Measurements from ENCODE around the gene SYNM. TPM values are rescaled to one million over a fixed set of nuclear protein-coding genes. Genes with fewer than 3 reads are reported as not detected.

SYNM gene
- total and polyA plus RNA-seq, 7 experiments from 2014 or later, result 0.17 to 6.0 (median 1.6) TPM

DNA sequence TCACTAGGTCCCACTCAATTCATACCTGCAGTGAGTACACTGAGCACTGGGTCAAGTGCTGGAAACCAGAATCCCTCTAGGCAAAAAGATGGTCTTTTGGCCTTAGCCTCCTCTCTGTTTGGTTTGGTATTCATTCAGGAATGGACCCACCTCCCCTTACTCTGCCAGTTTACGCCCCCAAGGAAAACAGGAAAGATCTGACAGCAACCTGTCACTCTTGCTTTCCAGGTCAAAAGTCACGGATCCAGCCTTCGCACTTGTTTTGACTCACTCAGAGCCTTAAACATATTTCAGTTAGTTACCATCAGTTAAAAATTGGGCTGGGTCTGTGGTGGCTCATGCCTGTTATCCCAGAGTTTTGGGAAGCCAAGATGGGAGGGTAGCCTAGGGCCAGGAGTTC, 68.1 kb downstream of the SYNM start:
- Histone ChIP-seq H3K4me3 (ENCODE audit: low read length) (no peak overlapping the region), H3K9me3 (ENCODE audit: control insufficient read depth in 2 of 3, low read length in 3 of 3) (no peaks in the 10 kb centered on the region), H3K4me1 (ENCODE audit: control insufficient read depth in 2 of 2, insufficient read depth in 2 of 2, low read length in 2 of 2) (no peaks in the 10 kb centered on the region), H3K27me3 (ENCODE audit: control insufficient read depth in 2 of 2, insufficient read depth in 2 of 2, low read length in 2 of 2) (no peaks in the 10 kb centered on the region), H3K36me3 (ENCODE audit: control insufficient read depth in 2 of 3, insufficient read depth in 3 of 3, low read length in 3 of 3) (no peaks in the 10 kb centered on the region), H3K27ac (ENCODE audit: low read depth, low read length) (no peak overlapping the region)
- Mint-ChIP-seq H3K36me3 (no peaks in the 10 kb centered on the region), H3K27me3 (no peaks in the 10 kb centered on the region), H3K27ac (no peak overlapping the region), H3K4me3 (no peak overlapping the region), H3K4me1 (peaks cover 0 to 1% (median 0%) of the 10 kb centered on the region in 7 donors), H3K9me3 (no peaks in the 10 kb centered on the region)
- no peak for ATAC-seq
- intact Hi-C loops (cut with micrococcal nuclease), result no loop called here
- ChIA-PET CTCF (no interaction called here), POLR2A (no interaction called here)
- DNase-seq, result no peak

- H3K27me3 Mint-ChIP-seq, result no peaks in the 10 kb centered on the region
- peak overlapping the region in 1 of 9 donors; percentile 17 for H3K27ac Mint-ChIP-seq
- DNase-seq, result no peak
- Histone ChIP-seq H3K27me3 (ENCODE audit: control insufficient read depth in 2 of 2, insufficient read depth in 2 of 2, low read length in 2 of 2) (no peaks in the 10 kb centered on the region), H3K4me3 (ENCODE audit: low read length) (no peak overlapping the region), H3K27ac (ENCODE audit: low read depth, low read length) (no peak overlapping the region), H3K4me1 (ENCODE audit: control insufficient read depth in 2 of 2, insufficient read depth in 2 of 2, low read length in 2 of 2) (no peaks in the 10 kb centered on the region), H3K9me3 (ENCODE audit: control insufficient read depth in 2 of 3, low read length in 3 of 3) (no peaks in the 10 kb centered on the region), H3K36me3 (ENCODE audit: control insufficient read depth in 2 of 3, insufficient read depth in 3 of 3, low read length in 3 of 3) (no peaks in the 10 kb centered on the region)
- H3K36me3 Mint-ChIP-seq, result no peaks in the 10 kb centered on the region
- POLR2A ChIA-PET, result no interaction called here
- no peak overlapping the region for H3K4me3 Mint-ChIP-seq
- CTCF ChIA-PET, result no interaction called here
- no peaks in the 10 kb centered on the region for H3K9me3 Mint-ChIP-seq
- intact Hi-C loops (cut with micrococcal nuclease), result no loop called here
- H3K4me1 Mint-ChIP-seq, result peaks cover 0 to 1% (median 0%) of the 10 kb centered on the region in 7 donors
- ATAC-seq, result no peak
Measured at GRCh38 chr15:99174567-99175395, 69.9 kb downstream of the SYNM start.

DNA sequence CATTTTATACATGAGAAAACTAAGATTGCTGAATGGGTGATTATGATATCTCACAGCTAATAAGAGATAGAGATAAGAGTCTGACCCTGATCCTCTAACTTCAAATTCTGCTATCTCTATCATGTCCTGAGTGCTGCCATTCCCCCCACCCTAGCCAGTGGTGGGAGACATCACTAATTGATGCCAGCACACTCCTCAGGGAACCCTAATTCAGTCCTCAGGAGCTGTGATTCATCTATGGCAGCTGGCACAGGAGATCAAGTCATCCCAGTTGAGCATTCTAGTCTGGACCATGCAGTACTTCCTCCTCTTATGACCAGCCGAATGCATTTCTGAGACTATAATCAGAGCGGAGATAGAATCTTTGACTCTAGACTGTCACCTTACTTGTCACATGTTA, 71.9 kb downstream of the SYNM start:
- Histone ChIP-seq H3K9me3 (ENCODE audit: control insufficient read depth in 2 of 3, low read length in 3 of 3) (no peaks in the 10 kb centered on the region), H3K27ac (ENCODE audit: low read depth, low read length) (no peak overlapping the region), H3K4me1 (ENCODE audit: control insufficient read depth in 2 of 2, insufficient read depth in 2 of 2, low read length in 2 of 2) (no peaks in the 10 kb centered on the region), H3K27me3 (ENCODE audit: control insufficient read depth in 2 of 2, insufficient read depth in 2 of 2, low read length in 2 of 2) (no peaks in the 10 kb centered on the region), H3K36me3 (ENCODE audit: control insufficient read depth in 2 of 3, insufficient read depth in 3 of 3, low read length in 3 of 3) (no peaks in the 10 kb centered on the region), H3K4me3 (ENCODE audit: low read length) (no peak overlapping the region)
- no peak for DNase-seq
- no peak overlapping the region for H3K4me3 Mint-ChIP-seq
- POLR2A ChIA-PET, result no interaction called here
- H3K9me3 Mint-ChIP-seq, result no peaks in the 10 kb centered on the region
- no peaks in the 10 kb centered on the region for H3K27me3 Mint-ChIP-seq
- H3K4me1 Mint-ChIP-seq, result peaks cover 0 to 1% (median 0%) of the 10 kb centered on the region in 7 donors
- H3K27ac Mint-ChIP-seq, result no peak overlapping the region
- H3K36me3 Mint-ChIP-seq, result no peaks in the 10 kb centered on the region
- CTCF ChIA-PET, result no interaction called here
- intact Hi-C loops (cut with micrococcal nuclease), result no loop called here
- no peak for ATAC-seq

DNA sequence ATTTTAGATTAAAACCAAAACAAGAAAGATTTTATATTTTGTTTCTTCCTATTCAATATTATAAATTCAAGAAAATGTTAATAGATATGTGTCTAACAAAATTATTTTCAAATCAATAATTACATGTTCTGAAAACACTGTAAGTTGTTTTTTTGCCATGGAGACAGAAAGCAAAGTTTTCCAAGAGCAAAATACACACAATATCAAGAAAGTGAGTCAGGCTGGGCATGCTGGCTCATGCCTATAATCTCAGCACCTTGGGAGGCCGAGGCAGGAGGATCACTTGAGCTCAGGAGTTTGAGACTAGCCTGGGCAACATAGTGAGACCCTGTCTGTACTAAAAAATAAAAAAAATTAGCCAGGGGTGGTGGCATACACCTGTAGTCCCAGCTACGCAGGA, 72.8 kb downstream of the SYNM start:
- Mint-ChIP-seq H3K9me3 (no peaks in the 10 kb centered on the region), H3K36me3 (peaks cover 0 to under 1% (median 0%) of the 10 kb centered on the region in 5 donors), H3K27me3 (peaks cover 0 to 6% (median 0%) of the 10 kb centered on the region in 5 donors), H3K4me1 (peaks cover 0 to 1% (median 0%) of the 10 kb centered on the region in 7 donors), H3K4me3 (no peak overlapping the region), H3K27ac (no peak overlapping the region)
- H3K4me1 ChIP-seq (ENCODE audit: control insufficient read depth in 2 of 2, insufficient read depth in 2 of 2, low read length in 2 of 2), result no peaks in the 10 kb centered on the region
- CTCF ChIA-PET, result no interaction called here
- POLR2A ChIA-PET, result no interaction called here
- ATAC-seq, result no peak
- DNase-seq, result no peak
- no peaks in the 10 kb centered on the region for H3K27me3 ChIP-seq (ENCODE audit: control insufficient read depth in 2 of 2, insufficient read depth in 2 of 2, low read length in 2 of 2)
- H3K9me3 ChIP-seq (ENCODE audit: control insufficient read depth in 2 of 3, low read length in 3 of 3), result no peaks in the 10 kb centered on the region
- no peak overlapping the region for H3K27ac ChIP-seq (ENCODE audit: low read depth, low read length)
- H3K4me3 ChIP-seq (ENCODE audit: low read length), result no peak overlapping the region
- intact Hi-C loops (cut with micrococcal nuclease), result no loop called here
- H3K36me3 ChIP-seq (ENCODE audit: control insufficient read depth in 2 of 3, insufficient read depth in 3 of 3, low read length in 3 of 3), result no peaks in the 10 kb centered on the region

DNA sequence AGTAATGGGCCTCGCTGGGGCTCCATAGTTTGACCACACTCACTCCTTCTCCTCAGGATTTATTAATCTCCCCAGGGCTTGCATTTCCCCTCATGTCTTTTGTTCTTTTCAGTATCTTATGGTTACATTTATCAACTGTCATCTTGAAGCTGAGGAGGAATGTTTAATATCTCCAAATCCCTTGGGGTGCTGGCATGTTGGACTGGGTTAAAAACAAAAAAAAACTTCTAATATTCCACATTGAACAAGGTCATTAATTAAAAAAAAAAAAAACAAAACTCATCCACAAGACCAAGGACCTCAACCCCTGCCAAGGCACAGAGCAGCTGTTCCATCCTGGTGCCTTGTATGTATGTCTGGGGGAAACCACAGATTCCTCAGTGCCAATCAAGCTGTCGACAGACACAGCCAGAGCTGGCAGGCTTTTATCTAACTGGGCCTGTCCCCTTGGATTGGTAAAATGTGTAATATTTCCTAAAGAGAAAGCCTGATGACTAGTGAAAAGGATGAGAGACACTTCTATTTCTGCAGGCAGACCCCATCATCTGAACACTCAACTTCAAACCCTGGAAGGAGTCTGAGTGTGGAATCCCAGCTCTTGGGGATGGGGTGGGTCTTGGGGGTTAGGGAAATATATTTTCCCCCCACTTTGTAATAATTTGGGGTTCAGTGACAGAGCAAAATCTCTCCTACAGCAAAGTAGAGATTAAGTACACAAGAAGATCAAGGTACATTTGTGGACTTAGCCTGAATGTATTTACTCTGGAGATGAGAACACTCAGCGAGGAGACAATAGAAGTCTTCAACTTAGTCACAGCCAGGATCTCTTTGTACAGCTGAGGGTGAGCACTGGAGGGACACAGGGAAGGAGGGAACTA, 75.4 kb downstream of the SYNM start:
- intact Hi-C loops (cut with micrococcal nuclease), result no loop called here
- Mint-ChIP-seq H3K4me1 (no peaks in the 10 kb centered on the region), H3K4me3 (no peak overlapping the region), H3K27ac (no peak overlapping the region), H3K36me3 (peaks cover 0 to 4% (median 0%) of the 10 kb centered on the region in 5 donors), H3K9me3 (no peaks in the 10 kb centered on the region), H3K27me3 (peaks cover 0 to 6% (median 0%) of the 10 kb centered on the region in 5 donors)
- no peak overlapping the region for H3K27ac ChIP-seq (ENCODE audit: low read depth, low read length)
- H3K36me3 ChIP-seq (ENCODE audit: control insufficient read depth in 2 of 3, insufficient read depth in 3 of 3, low read length in 3 of 3), result no peaks in the 10 kb centered on the region
- H3K4me3 ChIP-seq (ENCODE audit: low read length), result no peak overlapping the region
- no peaks in the 10 kb centered on the region for H3K9me3 ChIP-seq (ENCODE audit: control insufficient read depth in 2 of 3, low read length in 3 of 3)
- no peaks in the 10 kb centered on the region for H3K4me1 ChIP-seq (ENCODE audit: control insufficient read depth in 2 of 2, insufficient read depth in 2 of 2, low read length in 2 of 2)
- H3K27me3 ChIP-seq (ENCODE audit: control insufficient read depth in 2 of 2, insufficient read depth in 2 of 2, low read length in 2 of 2), result no peaks in the 10 kb centered on the region
- ATAC-seq (no peak), DNase-seq (no peak)
- ChIA-PET POLR2A (no interaction called here), CTCF (no interaction called here)

DNA sequence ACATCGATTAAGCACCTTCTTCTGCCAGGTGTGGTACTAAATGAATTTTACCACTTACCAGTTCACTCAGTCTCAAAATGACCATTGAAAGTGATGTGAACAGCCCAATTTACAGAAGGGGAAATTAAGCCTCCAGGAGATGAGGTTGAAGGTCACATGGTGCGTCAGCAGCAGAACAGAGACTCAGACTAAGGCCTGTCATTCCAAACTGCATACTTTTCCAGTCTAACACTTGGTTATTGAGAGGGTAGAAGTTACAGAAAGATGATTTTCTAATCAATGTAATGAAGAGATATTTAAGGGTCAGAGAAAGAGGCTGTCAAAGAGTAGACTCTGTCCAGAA, 76.1 kb downstream of the SYNM start:
- CTCF ChIA-PET, result no interaction called here

More for the DNA sequence above, 76.1 kb downstream of the SYNM start:
- DNase-seq, result no peak
- H3K4me1 ChIP-seq (ENCODE audit: control insufficient read depth in 2 of 2, insufficient read depth in 2 of 2, low read length in 2 of 2), result no peaks in the 10 kb centered on the region
- peak overlapping the region in 1 of 9 donors; percentile 37 for H3K27ac Mint-ChIP-seq
- ATAC-seq, result no peak
- no peak overlapping the region for H3K4me3 ChIP-seq (ENCODE audit: low read length)
- H3K27me3 ChIP-seq (ENCODE audit: control insufficient read depth in 2 of 2, insufficient read depth in 2 of 2, low read length in 2 of 2), result no peaks in the 10 kb centered on the region
- H3K27me3 Mint-ChIP-seq, result peaks cover 0 to 6% (median 0%) of the 10 kb centered on the region in 5 donors
- peaks cover 0 to 4% (median 0%) of the 10 kb centered on the region in 5 donors for H3K36me3 Mint-ChIP-seq
- no peaks in the 10 kb centered on the region for H3K36me3 ChIP-seq (ENCODE audit: control insufficient read depth in 2 of 3, insufficient read depth in 3 of 3, low read length in 3 of 3)
- POLR2A ChIA-PET, result no interaction called here
- intact Hi-C loops (cut with micrococcal nuclease), result no loop called here
- H3K4me3 Mint-ChIP-seq, result no peak overlapping the region
- H3K4me1 Mint-ChIP-seq, result no peaks in the 10 kb centered on the region
- no peaks in the 10 kb centered on the region for H3K9me3 ChIP-seq (ENCODE audit: control insufficient read depth in 2 of 3, low read length in 3 of 3)
- H3K9me3 Mint-ChIP-seq, result no peaks in the 10 kb centered on the region
- no peak overlapping the region for H3K27ac ChIP-seq (ENCODE audit: low read depth, low read length)

Measured in naive thymus-derived CD4-positive, alpha-beta T cell (primary cell).